Right atrium auricular region (tissue), 2 donors: ENCODE results near the gene ACTG1. TPM values are rescaled to one million over a fixed set of nuclear protein-coding genes. Genes with fewer than 3 reads are reported as not detected.

ENCODE experiments used
- DNase-seq: peaks from one replicate; pipeline ENCODE4 v3.0.0-alpha.2; 2019; ENCODE audit warnings: low spot score
- H3K27ac ChIP-seq, 2 donors: fragments of 200-600 bp; sonication (generic); 1 replicate in 1 of 2; 2 replicates in 1 of 2; pipeline ENCODE4 v1.5.1; 2016 to 2019
- H3K27me3 ChIP-seq, 2 donors: fragments of 200-600 bp; sonication (generic); one replicate each; pipeline versions ENCODE4 v1.5.1 to v1.6.0; 2017 to 2019
- H3K36me3 ChIP-seq: fragments of 200-600 bp; sonication (generic); one replicate; pipeline ENCODE4 v1.5.1; 2016
- H3K4me1 ChIP-seq, 2 donors: fragments of 200-600 bp; sonication (generic); one replicate each; pipeline versions ENCODE4 v1.5.1 to v1.6.0; 2017 to 2019
- H3K4me3 ChIP-seq, 2 donors: fragments of 200-600 bp; sonication (generic); 1 replicate in 1 of 2; 2 replicates in 1 of 2; pipeline ENCODE4 v1.5.1; 2017 to 2019; ENCODE audit warnings: mild to moderate bottlenecking in 1 of 2, moderate library complexity in 1 of 2
- H3K9me3 ChIP-seq, 2 donors: fragments of 200-600 bp; sonication (generic); one replicate each; pipeline ENCODE4 v1.5.1; 2019
- CTCF ChIP-seq, 2 donors: fragments of 200-600 bp; sonication (generic); IDR thresholded peaks; one replicate each; pipeline ENCODE4 v1.5.1; 2019; ENCODE audit warnings: antibody characterized with exemption in 2 of 2
- total RNA-seq, 2 donors: library from RNA; depleted of rRNA; stranded (reverse); fragments of >200 nt; gene quantifications; one replicate each; pipeline ENCODE4 v1.1.0, GENCODE V29; 2016

The ACTG1 gene
- total RNA-seq, 2 donors from 2014 or later: 1,076 to 1,610 TPM

- no peak for DNase-seq
- H3K4me3 ChIP-seq: no peak overlapping the region
- no peaks in the 10 kb centered on the region for H3K9me3 ChIP-seq
- TF ChIP-seq CTCF (IDR thresholded peaks at IDR 0.05): no peak
- H3K4me1 ChIP-seq: peaks cover 0 to 12% of the 10 kb centered on the region in 2 donors
- no peaks in the 10 kb centered on the region for H3K27me3 ChIP-seq
- no peak overlapping the region for H3K27ac ChIP-seq
- H3K36me3 ChIP-seq: peaks cover 17% of the 10 kb centered on the region
These were observed 51.6 kb downstream of the ACTG1 start for GRCh38 chr17:81460856-81461460.

Other genes starting within 250 kb of the ACTG1 start
- gene SLC38A10, start 217.5 kb downstream of the ACTG1 start, total RNA-seq: 10 to 100 TPM; 46.2 to 63.4 TPM
- gene BAHCC1, start 117.3 kb downstream of the ACTG1 start, total RNA-seq: 10 to 100 TPM in 1 of 2 donors, 1 to 10 TPM in 1; 5.8 to 12.7 TPM
- under 1 TPM; 0.63 to 0.74 TPM for gene FSCN2, start 15.6 kb upstream of the ACTG1 start, total RNA-seq
- 10 to 100 TPM; 12.8 to 13.7 TPM for gene FAAP100, start 39.6 kb upstream of the ACTG1 start, total RNA-seq
- 10 to 100 TPM; 69.3 to 70.4 TPM for gene NPLOC4, start 124.3 kb upstream of the ACTG1 start, total RNA-seq
- not detected for gene TSPAN10, start 124.4 kb upstream of the ACTG1 start, total RNA-seq
- not detected for gene PDE6G, start 143.7 kb upstream of the ACTG1 start, total RNA-seq
- 10 to 100 TPM; 19.3 to 19.6 TPM for gene OXLD1, start 153.8 kb upstream of the ACTG1 start, total RNA-seq
- 1 to 10 TPM; 3.8 to 5.1 TPM for gene CCDC137, start 153.9 kb upstream of the ACTG1 start, total RNA-seq
- 10 to 100 TPM; 20.3 to 22.2 TPM for gene ARL16, start 171.0 kb upstream of the ACTG1 start, total RNA-seq
- 10 to 100 TPM; 33.7 to 59.5 TPM for gene HGS, start 171.2 kb upstream of the ACTG1 start, total RNA-seq
- 100 to 1,000 TPM in 1 of 2 donors, 10 to 100 TPM in 1; 87.9 to 127 TPM for gene MRPL12, start 190.6 kb upstream of the ACTG1 start, total RNA-seq
- gene SLC25A10, start 199.5 kb upstream of the ACTG1 start, total RNA-seq: 10 to 100 TPM in 1 of 2 donors, 1 to 10 TPM in 1; 6.6 to 18.2 TPM